ENCODE data around the gene ABCC4. TPM values are rescaled to one million over a fixed set of nuclear protein-coding genes. Genes with fewer than 3 reads are reported as not detected.
"Not testable (repeated sequence)": the region's sequence is repeated elsewhere in the genome, so short reads cannot be mapped to it uniquely, and the experiment has no call there.

The ABCC4 gene
- total RNA-seq, 4 donors from 2014 or later: 15.8 to 26.0 (median 23.8) TPM

GRCh38 chr13:95193509-95194230 lies 107.6 kb downstream of the ABCC4 start:
- H3K36me3 ChIP-seq: no peaks in the 10 kb centered on the region
- H3K4me3 ChIP-seq: no peak overlapping the region
- H3K9me3 ChIP-seq: no peaks in the 10 kb centered on the region
- no peaks in the 10 kb centered on the region for H3K27me3 ChIP-seq
- peak overlapping the region in 1 of 4 donors; percentile 12 for H3K27ac ChIP-seq
- in situ Hi-C loops (cut with MboI; ENCODE audit: low pct_ligation_motif_present in 1 of 4, low pct_unique_long_range_greater_than_20kb in 1 of 4, low sequenced_read_pairs in 3 of 4): loop anchor here (5.0 to 10.0 kb wide), 6 partner anchors 101 to 211 kb away; partner anchors contain the start of gene ABCC4 (in 1 of the 4)
- WGBS, 2 donors (ENCODE audit: low coverage in 1 of 2): 84 to 87% methylated on average over 5 to 13 of the region's 13 CpGs
- TF ChIP-seq EP300 (IDR thresholded peaks at IDR 0.05; ENCODE audit: low read depth) (no peak), POLR2A (IDR thresholded peaks at IDR 0.05) (no peak), POLR2AphosphoS5 (IDR thresholded peaks at IDR 0.05) (no peak)
- H3K4me1 ChIP-seq: peaks cover 0 to 5% (median 0%) of the 10 kb centered on the region in 4 donors
- intact Hi-C loops (cut with DNase I; ENCODE audit: low total_unique reads): loop anchor here (5.0 kb wide), 3 partner anchors 104 to 209 kb away; no protein-coding TSS in a partner anchor
- no peak for DNase-seq

GRCh38 chr13:95192998-95193397 lies 108.3 kb downstream of the ABCC4 start:
- no peak overlapping the region for H3K4me3 ChIP-seq
- H3K27ac ChIP-seq: peak overlapping the region in 2 of 4 donors; percentile 4 to 12
- no peaks in the 10 kb centered on the region for H3K9me3 ChIP-seq
- H3K36me3 ChIP-seq: no peaks in the 10 kb centered on the region
- no peaks in the 10 kb centered on the region for H3K27me3 ChIP-seq
- TF ChIP-seq POLR2A (IDR thresholded peaks at IDR 0.05) (no peak), CTCF (IDR thresholded peaks at IDR 0.05) (no peak), EP300 (IDR thresholded peaks at IDR 0.05; ENCODE audit: low read depth) (no peak), POLR2AphosphoS5 (IDR thresholded peaks at IDR 0.05) (no peak)
- peaks cover 0 to 5% (median 0%) of the 10 kb centered on the region in 4 donors for H3K4me1 ChIP-seq
- WGBS, 2 donors (ENCODE audit: low coverage in 1 of 2): 45 to 78% methylated on average over 1 to 6 of the region's 7 CpGs
- no peak for DNase-seq
- intact Hi-C loops (cut with DNase I; ENCODE audit: low total_unique reads) (loop anchor here (5.0 kb wide), 3 partner anchors 104 to 209 kb away; no protein-coding TSS in a partner anchor), in situ Hi-C loops (cut with MboI; ENCODE audit: low pct_ligation_motif_present in 1 of 4, low pct_unique_long_range_greater_than_20kb in 1 of 4, low sequenced_read_pairs in 3 of 4) (loop anchor here (5.0 to 10.0 kb wide), 6 partner anchors 102 to 212 kb away; partner anchors contain the start of gene ABCC4 (in 1 of the 4))

DNA sequence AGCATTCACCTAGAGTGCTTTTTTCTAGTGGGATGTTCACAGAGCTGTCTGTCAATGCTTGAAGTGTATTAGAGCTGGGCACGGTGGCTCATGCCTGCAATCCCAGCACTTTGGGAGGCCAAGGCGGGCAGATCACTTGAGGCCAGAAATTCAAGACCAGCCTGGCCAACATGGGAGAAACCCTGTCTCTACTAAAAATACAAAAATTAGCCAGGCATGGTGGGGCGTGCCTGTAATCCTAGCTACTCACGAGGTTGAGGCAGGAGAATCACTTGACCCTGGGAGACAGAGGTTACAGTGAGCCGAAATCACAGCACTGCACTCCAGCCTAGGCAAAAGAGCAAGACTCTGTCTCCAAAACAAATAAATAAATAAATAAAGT lies 108.7 kb downstream of the ABCC4 start:
- not testable (repeated sequence) for H3K9me3 ChIP-seq, DNase-seq, H3K36me3 ChIP-seq, H3K4me1 ChIP-seq, H3K27me3 ChIP-seq, H3K4me3 ChIP-seq
- 75 to 100% methylated on average over 1 to 5 of the region's 5 CpGs for WGBS, 2 donors (ENCODE audit: low coverage in 1 of 2)
- intact Hi-C loops (cut with DNase I; ENCODE audit: low total_unique reads): loop anchor here (5.0 kb wide), 3 partner anchors 105 to 210 kb away; no protein-coding TSS in a partner anchor
- in situ Hi-C loops (cut with MboI; ENCODE audit: low pct_ligation_motif_present in 1 of 4, low pct_unique_long_range_greater_than_20kb in 1 of 4, low sequenced_read_pairs in 3 of 4): loop anchor here (5.0 to 10.0 kb wide), 6 partner anchors 102 to 212 kb away; partner anchors contain the start of gene ABCC4 (in 1 of the 4)
- peak overlapping the region in 3 of 4 donors; percentile 4 to 36 (median 34) for H3K27ac ChIP-seq

GRCh38 chr13:95191821-95192563 lies 109.3 kb downstream of the ABCC4 start:
- peak; percentile 83 for DNase-seq
- 54 to 75% methylated on average over 4 to 9 of the region's 9 CpGs for WGBS, 2 donors (ENCODE audit: low coverage in 1 of 2)
- in situ Hi-C loops (cut with MboI; ENCODE audit: low pct_ligation_motif_present in 1 of 4, low pct_unique_long_range_greater_than_20kb in 1 of 4, low sequenced_read_pairs in 3 of 4) (loop anchor here (5.0 to 10.0 kb wide), 6 partner anchors 103 to 213 kb away; partner anchors contain the start of gene ABCC4 (in 1 of the 4)), intact Hi-C loops (cut with DNase I; ENCODE audit: low total_unique reads) (loop anchor here (5.0 kb wide), 3 partner anchors 105 to 210 kb away; no protein-coding TSS in a partner anchor)
- Histone ChIP-seq H3K4me3 (no peak overlapping the region), H3K4me1 (peaks cover 0 to 5% (median 0%) of the 10 kb centered on the region in 4 donors), H3K27ac (peak overlapping the region in 3 of 4 donors; percentile 4 to 36 (median 34)), H3K27me3 (no peaks in the 10 kb centered on the region), H3K9me3 (no peaks in the 10 kb centered on the region), H3K36me3 (no peaks in the 10 kb centered on the region)
- TF ChIP-seq POLR2AphosphoS5 (IDR thresholded peaks at IDR 0.05) (no peak), CTCF (IDR thresholded peaks at IDR 0.05) (peak; percentile 70 to 85 (median 80)), EP300 (IDR thresholded peaks at IDR 0.05; ENCODE audit: low read depth) (no peak), POLR2A (IDR thresholded peaks at IDR 0.05) (no peak)

All from transverse colon (tissue), 4 donors.